ENCODE results near the gene TMEM25.

The TMEM25 gene

GRCh38 chr11:118581057-118581456 is 50.1 kb downstream of the TMEM25 start:
- no peak for DNase-seq (ENCODE audit: low read depth in 2 of 2)
